Activated naive CD8-positive, alpha-beta T cell treated with anti-CD3 and anti-CD28 coated beads, Interleukin-2, amount 10 ng/mL, durations not matched to agents 7 days and 5 days (primary cell): ENCODE measurements around the gene CTRL. TPM values are rescaled to one million over a fixed set of nuclear protein-coding genes. Genes with fewer than 3 reads are reported as not detected.

Experiments used
- ATAC-seq: fragments of 150-1000 bp; cut with Tn5 transposase; one replicate; pipeline ENCODE4 v1.10.0; 2021; ENCODE audit warnings: low read depth, moderate library complexity
- POLR2A ChIA-PET: fragments of 350-600 bp; sonication (Branson Sonifier 250); formaldehyde crosslinking; loops from one replicate; lab custom pipeline; 2021; ENCODE audit warnings: antibody characterized with exemption; lab: Charles Lee
- DNase-seq: peaks from one replicate; pipeline ENCODE4 v3.0.0; 2021
- H3K27ac Mint-ChIP-seq: one replicate; pipeline ENCODE4 v1.8.0; 2022; ENCODE audit warnings: mild to moderate bottlenecking, mixed read lengths
- H3K27me3 Mint-ChIP-seq: one replicate; pipeline ENCODE4 v1.8.0; 2022; ENCODE audit warnings: mild to moderate bottlenecking, moderate library complexity, mixed read lengths
- H3K36me3 Mint-ChIP-seq: one replicate; pipeline ENCODE4 v1.8.0; 2021; ENCODE audit warnings: mild to moderate bottlenecking, mixed read lengths
- H3K4me1 Mint-ChIP-seq: one replicate; pipeline ENCODE4 v1.8.0; 2021; ENCODE audit warnings: mixed read lengths
- H3K4me3 Mint-ChIP-seq: one replicate; pipeline ENCODE4 v1.8.0; 2022; ENCODE audit warnings: mild to moderate bottlenecking, moderate library complexity, mixed read lengths
- H3K9me3 Mint-ChIP-seq: one replicate; pipeline ENCODE4 v1.8.0; 2021; ENCODE audit warnings: mixed read lengths
- total RNA-seq, 2 experiments: library from RNA; stranded (reverse); gene quantifications; one replicate each; pipeline ENCODE4 v1.2.3, GENCODE V29; 2021

CTRL gene
- total RNA-seq, 2 experiments from 2014 or later = 4.9 to 7.2 TPM

DNA sequence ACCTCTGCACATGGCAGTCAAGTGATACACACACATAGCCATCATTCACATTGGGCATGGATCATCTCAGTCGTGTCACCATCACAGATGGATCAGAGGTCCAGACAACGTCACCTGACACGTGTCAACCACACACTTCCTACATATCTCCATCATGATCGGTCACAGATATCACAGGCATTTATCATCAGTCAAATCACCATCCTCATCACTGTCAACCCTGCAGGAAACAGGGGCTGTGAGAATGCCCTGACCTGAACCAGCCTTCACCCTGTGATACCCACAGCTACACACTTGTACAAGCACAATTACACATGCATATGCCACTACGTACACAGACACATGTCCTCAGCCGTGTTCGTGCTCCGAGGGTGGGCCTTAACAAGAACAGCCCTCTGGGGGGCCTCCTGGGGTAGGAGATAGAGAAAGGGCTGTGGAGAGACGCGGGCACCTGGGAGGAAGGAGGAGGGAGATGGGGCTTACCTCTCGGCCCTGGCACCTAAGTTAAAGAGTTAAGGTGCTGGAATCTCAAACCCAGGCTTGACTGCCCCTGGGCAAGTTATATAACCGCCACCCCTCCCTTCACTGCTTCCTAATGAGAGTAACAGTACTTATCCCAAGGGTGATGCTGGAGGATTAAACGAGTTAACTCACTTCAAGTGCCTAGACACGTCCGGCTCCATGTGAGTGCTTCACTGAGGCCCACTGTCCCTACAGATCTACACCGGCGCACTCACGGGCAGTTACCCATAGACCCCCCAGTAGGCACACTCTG, 35.7 kb upstream of the CTRL start:
- H3K4me3 Mint-ChIP-seq = peak overlapping the region; percentile 100
- POLR2A ChIA-PET = interaction anchor here (0.6 to 4.0 kb wide), 10 partner anchors 16 to 126 kb away, joined by 3 to 27 read pairs (median 3); partner anchors contain the start of genes DPEP2 and PSMB10
- no peaks in the 10 kb centered on the region for H3K9me3 Mint-ChIP-seq
- peak overlapping the region; percentile 98 for H3K27ac Mint-ChIP-seq
- DNase-seq = peak; percentile 52
- H3K27me3 Mint-ChIP-seq = no peaks in the 10 kb centered on the region
- H3K4me1 Mint-ChIP-seq = peaks cover 22% of the 10 kb centered on the region
- peaks cover 5% of the 10 kb centered on the region for H3K36me3 Mint-ChIP-seq
- peak; percentile 16 for ATAC-seq

DNA sequence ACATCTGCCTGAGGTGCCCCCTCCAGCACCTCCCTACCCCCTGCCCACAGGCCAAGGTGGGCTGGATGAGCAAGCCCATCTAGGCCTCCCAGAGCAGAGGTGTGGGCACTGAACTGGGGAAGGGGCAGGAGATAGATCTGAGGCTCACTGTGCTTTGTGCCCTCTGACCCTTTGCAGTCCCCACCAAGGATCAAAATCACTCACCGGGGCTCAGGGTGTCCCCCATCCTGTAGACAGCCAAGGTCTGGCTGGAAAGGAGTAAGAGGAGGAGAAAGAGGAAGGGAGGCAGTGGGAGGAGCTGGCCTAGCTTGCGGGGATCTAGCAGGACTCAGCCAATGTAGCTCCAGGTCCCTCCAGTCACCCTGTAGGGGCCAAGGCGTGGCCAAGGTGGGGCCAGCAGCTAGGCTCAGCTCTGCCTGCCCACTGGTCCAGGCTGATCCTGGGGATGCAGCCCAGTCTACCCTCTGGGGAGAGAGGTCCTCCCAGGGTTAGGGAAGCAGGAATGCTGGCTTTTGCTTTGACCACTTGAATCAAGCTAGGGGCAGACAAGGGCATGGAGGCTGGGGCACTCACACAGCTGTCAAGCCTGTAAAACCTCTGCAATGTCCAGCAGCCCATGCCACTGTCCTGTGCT, 35.0 kb upstream of the CTRL start:
- DNase-seq (no peak), ATAC-seq (no peak)
- peak overlapping the region; percentile 100 for H3K4me3 Mint-ChIP-seq
- peak overlapping the region; percentile 98 for H3K27ac Mint-ChIP-seq
- peaks cover 22% of the 10 kb centered on the region for H3K4me1 Mint-ChIP-seq
- peaks cover 5% of the 10 kb centered on the region for H3K36me3 Mint-ChIP-seq
- no peaks in the 10 kb centered on the region for H3K9me3 Mint-ChIP-seq
- no peaks in the 10 kb centered on the region for H3K27me3 Mint-ChIP-seq
- POLR2A ChIA-PET = interaction anchor here (0.6 to 1.6 kb wide), 5 partner anchors 30 to 119 kb away, joined by 3 to 6 read pairs (median 3); partner anchors contain the start of genes DPEP2 and PSMB10

DNA sequence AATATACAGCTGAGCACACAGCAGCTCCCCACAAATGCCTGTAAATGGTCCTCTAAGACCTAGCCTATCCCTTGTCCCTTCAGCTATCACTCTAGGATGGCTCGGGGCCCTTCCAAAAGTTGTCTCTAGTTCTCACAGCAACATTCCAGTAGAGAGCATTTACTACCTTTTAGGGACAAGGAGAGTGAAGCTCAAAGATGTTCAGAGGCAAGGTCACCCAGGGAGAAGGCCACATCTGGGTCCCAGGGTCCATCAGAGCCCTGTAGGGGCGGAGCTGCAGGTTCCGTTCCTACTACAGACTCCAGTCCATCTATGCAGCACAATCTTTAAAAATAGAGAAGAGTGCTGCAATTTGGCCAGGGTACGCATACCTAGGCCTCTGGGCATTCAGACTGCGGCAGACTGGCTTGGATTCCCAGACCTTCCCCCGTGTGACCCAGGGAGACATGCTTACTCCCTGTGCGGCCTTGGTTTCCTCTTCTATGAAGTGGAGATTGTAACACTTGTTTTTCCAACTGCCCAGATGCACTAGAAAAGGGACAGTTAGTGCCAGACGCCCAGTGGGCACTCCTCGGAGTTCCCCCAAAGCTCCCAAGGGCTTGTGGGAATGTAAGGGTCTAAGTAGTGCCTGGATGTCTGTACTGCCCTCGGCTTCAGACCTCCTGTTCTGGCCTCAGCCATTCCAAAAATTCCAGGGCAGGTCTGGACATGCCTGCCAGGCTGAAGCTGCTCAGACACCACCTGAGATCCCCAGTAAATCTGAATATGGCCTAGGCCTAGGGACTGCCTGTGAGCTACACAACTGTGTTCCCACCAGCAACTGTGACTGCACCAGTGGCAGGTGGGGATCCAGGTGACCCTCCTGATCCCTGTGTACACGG, 34.2 kb upstream of the CTRL start:
- POLR2A ChIA-PET = interaction anchor here (1.2 to 1.6 kb wide), 2 partner anchors 29 to 33 kb away, joined by 3 to 6 read pairs; partner anchors contain the start of genes DPEP2 and PSMB10
- H3K4me1 Mint-ChIP-seq = peaks cover 22% of the 10 kb centered on the region
- DNase-seq = no peak
- H3K36me3 Mint-ChIP-seq = peaks cover 5% of the 10 kb centered on the region
- H3K9me3 Mint-ChIP-seq = no peaks in the 10 kb centered on the region
- H3K27me3 Mint-ChIP-seq = no peaks in the 10 kb centered on the region
- no peak for ATAC-seq
- no peak overlapping the region for H3K4me3 Mint-ChIP-seq
- H3K27ac Mint-ChIP-seq = no peak overlapping the region

DNA sequence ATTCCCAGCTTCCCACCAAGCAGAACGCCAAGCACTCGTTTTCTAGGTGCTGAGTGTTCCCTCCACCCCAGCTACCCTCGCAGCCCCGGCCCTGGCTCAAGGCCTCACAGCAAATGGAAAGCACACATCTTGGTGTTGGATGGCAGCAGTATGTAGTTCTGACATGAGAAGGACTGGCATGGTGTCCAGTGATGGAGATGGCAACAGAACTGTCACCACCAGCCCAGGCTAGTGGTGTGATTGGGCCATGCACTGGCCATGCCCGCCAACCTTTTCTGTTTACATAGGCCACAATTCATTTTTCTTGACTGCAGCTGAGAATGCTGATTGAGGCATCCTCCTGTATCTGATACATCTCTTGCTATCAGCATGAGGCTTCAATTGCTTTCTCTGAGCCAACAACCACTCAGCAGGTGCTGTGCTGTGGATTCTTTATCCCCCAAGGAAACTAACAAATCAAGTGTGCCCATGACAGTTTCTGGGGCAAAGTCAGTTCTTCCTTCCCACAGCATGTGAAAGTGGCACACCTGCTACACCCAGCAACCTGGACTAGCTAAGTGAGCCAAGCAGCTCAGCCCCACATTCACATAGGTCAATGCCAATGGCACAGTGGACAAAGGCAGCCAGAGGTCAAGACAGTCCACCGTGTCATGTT, 32.9 kb upstream of the CTRL start:
- Mint-ChIP-seq H3K4me1 (peaks cover 19% of the 10 kb centered on the region), H3K4me3 (no peak overlapping the region), H3K9me3 (no peaks in the 10 kb centered on the region), H3K36me3 (peaks cover 7% of the 10 kb centered on the region), H3K27ac (no peak overlapping the region), H3K27me3 (no peaks in the 10 kb centered on the region)
- DNase-seq (no peak), ATAC-seq (no peak)
- POLR2A ChIA-PET = interaction anchor here (0.7 kb wide), 1 partner anchor 29 kb away, joined by 4 read pairs; no protein-coding TSS in a partner anchor

DNA sequence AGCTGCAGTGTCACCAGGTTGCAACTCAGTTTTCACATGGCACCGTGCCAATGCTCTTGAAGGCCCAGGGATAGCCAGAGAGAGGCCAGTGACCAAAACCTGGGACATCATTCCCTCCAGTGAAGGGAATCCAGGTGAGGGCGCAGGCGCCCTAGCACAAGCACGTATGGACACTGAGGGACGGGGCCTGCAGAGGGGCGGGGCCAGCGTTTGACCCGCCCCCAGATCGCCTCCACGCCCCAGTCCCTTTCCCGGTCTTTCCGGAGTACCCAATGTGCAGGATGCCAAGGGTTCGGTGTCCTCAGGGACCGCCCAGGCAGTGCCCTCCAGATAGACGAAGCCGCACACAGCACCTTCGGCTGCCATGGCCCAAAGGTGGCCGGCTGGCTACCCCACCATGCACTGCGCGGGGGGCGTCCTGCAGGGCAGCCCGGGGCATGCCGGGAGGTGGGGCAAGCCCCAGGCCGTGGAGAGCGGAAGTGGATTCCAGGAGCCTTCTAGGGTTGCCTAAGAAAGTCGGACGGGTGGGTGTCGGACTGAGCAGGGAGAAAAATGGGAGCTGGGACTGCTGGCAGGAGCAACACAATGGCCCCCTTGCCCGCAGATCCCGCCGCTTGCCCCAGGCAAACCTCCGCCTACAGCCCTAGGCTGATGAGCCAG, 32.1 kb upstream of the CTRL start:
- Mint-ChIP-seq H3K27me3 (no peaks in the 10 kb centered on the region), H3K36me3 (peaks cover 7% of the 10 kb centered on the region), H3K4me1 (peaks cover 15% of the 10 kb centered on the region), H3K4me3 (no peak overlapping the region), H3K27ac (no peak overlapping the region), H3K9me3 (no peaks in the 10 kb centered on the region)
- no peak for ATAC-seq
- no peak for DNase-seq
- POLR2A ChIA-PET = no interaction called here

DNA sequence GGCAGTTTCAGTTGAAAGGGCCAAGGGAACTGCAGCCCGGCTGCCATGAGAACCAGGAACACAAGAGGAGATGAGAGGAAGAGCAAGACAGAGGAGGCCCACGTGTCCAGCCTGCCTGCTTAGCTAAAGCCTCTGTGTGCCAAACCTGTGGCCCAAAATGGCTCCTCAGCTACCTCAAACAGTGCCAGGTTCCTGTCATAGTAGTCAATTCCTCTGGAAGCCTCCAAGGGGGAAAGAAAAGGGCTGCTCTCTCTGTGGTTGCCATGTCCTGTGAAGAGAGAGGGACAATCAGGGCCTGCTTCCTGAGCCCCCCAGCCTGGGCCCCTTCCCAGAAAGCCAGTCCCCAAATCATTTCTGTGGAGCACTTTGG, 31.6 kb upstream of the CTRL start:
- ATAC-seq (no peak), DNase-seq (no peak)
- Mint-ChIP-seq H3K36me3 (peaks cover 9% of the 10 kb centered on the region), H3K9me3 (no peaks in the 10 kb centered on the region), H3K4me1 (peaks cover 15% of the 10 kb centered on the region), H3K4me3 (no peak overlapping the region), H3K27ac (no peak overlapping the region), H3K27me3 (no peaks in the 10 kb centered on the region)
- POLR2A ChIA-PET = no interaction called here

DNA sequence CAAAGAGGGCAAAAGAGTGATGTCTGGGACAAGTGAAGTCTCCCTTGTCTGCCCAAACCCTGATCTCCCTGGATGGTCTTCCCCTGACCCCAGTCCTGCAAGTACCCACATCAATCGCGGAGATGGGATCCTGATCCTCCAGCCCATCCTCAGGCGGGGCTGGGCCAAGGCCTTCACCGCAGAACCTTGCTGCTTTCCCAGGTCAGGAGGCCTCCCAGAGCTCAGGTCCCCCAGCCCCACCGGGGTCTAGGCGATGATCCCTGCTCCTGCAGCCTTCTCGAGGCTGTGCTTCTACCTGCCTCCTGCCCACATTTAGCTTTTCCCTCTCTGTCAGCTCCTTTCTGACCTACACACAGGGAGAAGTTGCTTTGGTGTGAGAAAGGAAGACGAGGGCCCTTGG, 30.5 kb upstream of the CTRL start:
- Mint-ChIP-seq H3K27ac (no peak overlapping the region), H3K4me3 (no peak overlapping the region), H3K4me1 (peaks cover 10% of the 10 kb centered on the region), H3K27me3 (no peaks in the 10 kb centered on the region), H3K9me3 (no peaks in the 10 kb centered on the region), H3K36me3 (peaks cover 12% of the 10 kb centered on the region)
- DNase-seq (no peak), ATAC-seq (no peak)
- POLR2A ChIA-PET = interaction anchor here (1.1 kb wide), 1 partner anchor 13 kb away, joined by 3 read pairs; no protein-coding TSS in a partner anchor

DNA sequence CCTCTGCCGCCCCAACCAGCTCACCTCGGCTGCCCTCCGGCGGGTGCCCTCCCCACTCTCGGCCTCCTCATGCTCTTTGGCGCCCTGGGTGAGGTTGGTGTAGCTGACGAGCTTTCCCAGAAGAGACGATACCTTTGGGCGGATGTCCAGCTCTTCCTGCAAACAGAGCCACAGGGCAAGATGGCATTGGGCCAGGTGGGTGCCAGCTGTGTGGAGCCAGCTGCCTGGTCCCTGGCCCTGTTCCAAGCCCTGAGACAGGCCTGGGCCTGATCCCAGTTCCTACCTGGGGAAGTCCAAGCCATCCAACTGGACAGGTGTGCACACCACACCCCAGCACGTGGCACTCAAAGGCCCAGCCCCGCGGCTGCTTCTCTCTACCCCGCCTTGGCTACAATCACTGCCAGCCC, 29.9 kb upstream of the CTRL start:
- peaks cover 4% of the 10 kb centered on the region for H3K4me1 Mint-ChIP-seq
- H3K9me3 Mint-ChIP-seq = no peaks in the 10 kb centered on the region
- POLR2A ChIA-PET = interaction anchor here (1.1 kb wide), 1 partner anchor 12 kb away, joined by 3 read pairs; no protein-coding TSS in a partner anchor
- H3K36me3 Mint-ChIP-seq = peaks cover 12% of the 10 kb centered on the region
- H3K27ac Mint-ChIP-seq = no peak overlapping the region
- DNase-seq (no peak), ATAC-seq (no peak)
- H3K27me3 Mint-ChIP-seq = no peaks in the 10 kb centered on the region
- no peak overlapping the region for H3K4me3 Mint-ChIP-seq

DNA sequence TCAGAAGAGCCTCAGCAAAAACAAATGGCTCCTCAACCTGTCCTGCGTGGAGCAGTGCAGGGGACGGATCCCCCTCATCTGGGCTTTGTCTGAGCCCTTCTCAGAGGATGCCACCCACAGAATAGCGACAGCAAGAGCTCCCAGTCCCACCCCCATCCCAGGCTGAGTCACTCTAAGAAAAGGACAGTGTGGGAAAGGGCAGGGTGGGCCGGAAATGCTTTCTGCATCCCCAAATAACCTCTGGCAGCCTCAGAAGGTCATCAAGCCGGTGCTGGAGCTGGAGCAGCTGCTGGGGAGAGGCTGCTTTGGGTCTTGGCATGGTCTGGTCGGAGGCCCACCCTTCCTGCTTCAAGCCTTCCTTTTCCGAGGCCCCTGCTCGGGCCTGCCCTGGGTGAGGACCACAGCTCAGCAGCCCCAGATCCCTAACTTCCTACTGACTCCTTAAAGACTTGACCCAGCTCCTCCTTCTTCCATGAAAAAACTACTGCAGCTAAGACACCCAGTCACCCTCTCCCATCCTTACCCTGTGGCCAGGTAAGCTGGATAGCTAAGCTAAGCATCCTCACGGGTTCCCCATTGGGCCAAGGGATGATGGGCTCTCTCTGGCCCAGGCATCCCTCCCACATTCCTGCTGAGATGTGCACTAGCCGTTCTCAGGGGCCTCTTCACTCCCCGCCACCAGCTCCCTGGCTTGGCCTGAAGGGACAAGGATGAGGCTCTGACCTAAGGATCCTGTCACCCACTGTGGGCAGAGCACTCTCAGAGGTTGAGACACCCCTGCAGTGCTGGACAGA, 28.1 kb upstream of the CTRL start:
- POLR2A ChIA-PET = interaction anchor here (0.5 to 1.4 kb wide), 4 partner anchors 8 to 44 kb away, joined by 3 to 4 read pairs (median 3); no protein-coding TSS in a partner anchor
- H3K27ac Mint-ChIP-seq = peak overlapping the region; percentile 45

DNA sequence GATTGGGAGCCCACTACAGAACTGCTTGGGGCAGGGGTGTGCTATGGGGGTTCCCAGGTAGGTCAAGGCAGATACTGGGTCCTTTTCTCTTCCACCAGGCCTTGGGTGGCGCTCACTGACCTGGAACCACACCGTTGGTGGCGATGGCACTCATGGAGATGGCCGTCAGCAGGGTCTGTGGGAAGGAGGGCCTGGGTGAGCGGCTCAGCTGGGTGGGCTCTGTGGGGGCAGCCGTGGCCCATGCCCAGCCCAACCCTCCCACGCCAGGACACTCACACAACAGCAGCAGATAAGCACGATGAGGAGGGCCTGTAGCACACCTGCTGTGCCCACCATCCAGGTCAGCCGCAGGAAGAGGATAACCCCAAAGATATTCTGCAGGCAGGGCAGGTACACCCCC, 26.0 kb upstream of the CTRL start:
- H3K36me3 Mint-ChIP-seq = peaks cover 6% of the 10 kb centered on the region
- POLR2A ChIA-PET = no interaction called here
- no peak overlapping the region for H3K27ac Mint-ChIP-seq
- H3K4me1 Mint-ChIP-seq = no peaks in the 10 kb centered on the region
- DNase-seq (no peak), ATAC-seq (no peak)
- H3K9me3 Mint-ChIP-seq = no peaks in the 10 kb centered on the region
- H3K27me3 Mint-ChIP-seq = no peaks in the 10 kb centered on the region
- H3K4me3 Mint-ChIP-seq = no peak overlapping the region

More for the DNA sequence above, 28.1 kb upstream of the CTRL start:
- ATAC-seq = no peak
- no peak overlapping the region for H3K4me3 Mint-ChIP-seq
- H3K4me1 Mint-ChIP-seq = no peaks in the 10 kb centered on the region
- peaks cover 12% of the 10 kb centered on the region for H3K36me3 Mint-ChIP-seq
- H3K9me3 Mint-ChIP-seq = no peaks in the 10 kb centered on the region
- no peak for DNase-seq
- no peaks in the 10 kb centered on the region for H3K27me3 Mint-ChIP-seq

DNA sequence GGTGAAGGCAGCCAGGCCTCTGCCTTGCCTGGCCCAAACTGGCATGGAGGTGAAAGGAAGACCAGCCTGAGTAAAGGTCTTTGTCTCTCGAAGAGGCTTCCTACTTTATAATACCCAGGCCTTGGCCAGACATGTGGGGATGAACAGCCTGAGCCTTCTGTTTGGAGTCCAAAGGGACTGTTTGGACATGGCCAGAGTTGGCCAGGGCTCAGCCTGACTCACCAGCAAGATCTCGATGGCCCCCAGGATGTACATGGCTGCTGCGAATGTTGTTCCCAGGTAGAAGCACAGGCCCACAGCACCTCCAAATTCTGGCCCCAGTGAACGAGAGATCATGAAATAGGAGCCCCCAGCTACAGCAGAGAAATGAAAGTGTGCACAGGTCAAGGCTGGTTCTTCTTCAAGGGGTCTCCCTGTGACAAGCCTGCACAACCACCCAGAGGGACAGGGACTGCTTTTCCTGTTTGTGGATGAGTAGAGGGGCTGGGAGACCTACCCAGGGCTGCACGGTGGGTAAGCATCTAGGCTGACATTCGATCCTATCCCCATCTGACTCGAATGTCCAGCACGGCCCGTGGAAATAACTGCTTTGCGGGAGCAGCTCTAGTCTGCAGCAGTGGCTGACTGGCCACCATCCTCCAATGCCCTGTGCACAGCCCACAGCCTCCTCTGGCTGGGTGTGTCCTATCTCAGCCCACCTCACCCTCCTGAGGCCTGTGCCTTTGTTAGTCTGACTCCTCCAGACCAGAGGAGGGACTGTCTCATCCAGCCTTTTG, 22.9 kb upstream of the CTRL start:
- peaks cover 1% of the 10 kb centered on the region for H3K4me1 Mint-ChIP-seq
- no peak overlapping the region for H3K27ac Mint-ChIP-seq
- DNase-seq = no peak
- POLR2A ChIA-PET = interaction anchor here (0.7 kb wide), 1 partner anchor 85 kb away, joined by 3 read pairs; no protein-coding TSS in a partner anchor
- no peaks in the 10 kb centered on the region for H3K27me3 Mint-ChIP-seq
- H3K9me3 Mint-ChIP-seq = no peaks in the 10 kb centered on the region
- no peak for ATAC-seq
- H3K4me3 Mint-ChIP-seq = no peak overlapping the region
- peaks cover 7% of the 10 kb centered on the region for H3K36me3 Mint-ChIP-seq
